PFSK-1 (cell line): ENCODE measurements around the gene NDFIP1.

Experiments used
- POLR2AphosphoS5 ChIP-seq: IDR thresholded peaks from 2 replicates; pipeline ENCODE4 v1.6.1; 2012; ENCODE audit warnings: low read depth, mild to moderate bottlenecking, control low read depth, low read length, moderate library complexity
- SIN3A ChIP-seq: IDR thresholded peaks from 2 replicates; pipeline ENCODE4 v1.6.1; 2012; ENCODE audit warnings: mild to moderate bottlenecking, low read length, moderate library complexity, borderline replicate concordance; ENCODE audit not compliant: insufficient read depth

GRCh38 chr5:142145106-142145900, 36.7 kb downstream of the NDFIP1 start:
- TF ChIP-seq POLR2AphosphoS5 (no peak), SIN3A (no peak)
